Measurements from ENCODE around the gene SF3B2.
"Not testable (repeated sequence)": the region's sequence is repeated elsewhere in the genome, so short reads cannot be mapped to it uniquely, and the experiment has no call there.

The SF3B2 gene, protein sequence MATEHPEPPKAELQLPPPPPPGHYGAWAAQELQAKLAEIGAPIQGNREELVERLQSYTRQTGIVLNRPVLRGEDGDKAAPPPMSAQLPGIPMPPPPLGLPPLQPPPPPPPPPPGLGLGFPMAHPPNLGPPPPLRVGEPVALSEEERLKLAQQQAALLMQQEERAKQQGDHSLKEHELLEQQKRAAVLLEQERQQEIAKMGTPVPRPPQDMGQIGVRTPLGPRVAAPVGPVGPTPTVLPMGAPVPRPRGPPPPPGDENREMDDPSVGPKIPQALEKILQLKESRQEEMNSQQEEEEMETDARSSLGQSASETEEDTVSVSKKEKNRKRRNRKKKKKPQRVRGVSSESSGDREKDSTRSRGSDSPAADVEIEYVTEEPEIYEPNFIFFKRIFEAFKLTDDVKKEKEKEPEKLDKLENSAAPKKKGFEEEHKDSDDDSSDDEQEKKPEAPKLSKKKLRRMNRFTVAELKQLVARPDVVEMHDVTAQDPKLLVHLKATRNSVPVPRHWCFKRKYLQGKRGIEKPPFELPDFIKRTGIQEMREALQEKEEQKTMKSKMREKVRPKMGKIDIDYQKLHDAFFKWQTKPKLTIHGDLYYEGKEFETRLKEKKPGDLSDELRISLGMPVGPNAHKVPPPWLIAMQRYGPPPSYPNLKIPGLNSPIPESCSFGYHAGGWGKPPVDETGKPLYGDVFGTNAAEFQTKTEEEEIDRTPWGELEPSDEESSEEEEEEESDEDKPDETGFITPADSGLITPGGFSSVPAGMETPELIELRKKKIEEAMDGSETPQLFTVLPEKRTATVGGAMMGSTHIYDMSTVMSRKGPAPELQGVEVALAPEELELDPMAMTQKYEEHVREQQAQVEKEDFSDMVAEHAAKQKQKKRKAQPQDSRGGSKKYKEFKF

DNA sequence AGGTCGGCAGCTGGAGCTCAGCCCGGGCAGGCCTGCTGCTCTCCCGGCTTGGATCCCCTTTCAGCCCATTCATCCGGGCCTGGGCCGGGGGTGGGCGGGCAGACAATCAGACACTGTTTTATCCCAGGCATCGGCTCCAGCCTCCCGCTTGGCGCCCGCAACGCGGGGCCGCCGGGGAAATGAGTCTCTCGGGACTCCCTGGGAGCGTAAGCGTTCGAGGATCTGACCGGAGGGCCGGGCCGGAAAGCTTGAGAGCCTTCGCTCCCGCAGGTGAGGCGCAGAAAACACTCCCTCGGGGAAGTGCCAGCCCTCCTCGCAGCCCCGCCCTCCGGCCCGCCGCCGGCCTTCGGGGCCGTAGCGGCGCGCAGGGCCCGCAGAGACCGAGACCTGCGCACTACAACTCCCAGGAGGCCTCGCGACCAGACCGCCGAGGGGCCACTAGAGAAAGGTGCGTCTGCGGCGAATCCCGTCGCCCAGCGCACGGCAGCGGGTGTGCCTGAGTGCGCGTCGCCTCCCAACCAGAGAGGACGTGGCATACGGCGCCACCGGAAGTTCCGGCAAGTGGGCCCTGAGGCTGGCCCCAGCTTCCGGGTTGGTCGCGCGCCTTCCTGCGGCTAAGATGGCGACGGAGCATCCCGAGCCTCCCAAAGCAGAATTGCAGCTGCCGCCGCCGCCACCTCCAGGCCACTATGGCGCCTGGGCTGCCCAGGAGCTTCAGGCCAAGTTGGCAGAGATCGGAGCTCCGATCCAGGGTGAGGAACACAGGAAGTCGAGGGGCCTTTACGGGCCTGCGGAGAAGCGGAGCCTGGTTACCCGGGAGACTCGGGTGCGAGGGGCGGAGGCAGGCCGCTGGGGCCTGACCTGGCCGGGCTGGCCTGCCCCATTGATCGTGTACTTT lies at the start of gene SF3B2:
Gene SF3B2 (plus strand): TSS at position 599 of the 898 bp plus-strand sequence. CDS start 21 bp downstream, at position 620.
- DNase-seq, result peak; percentile 97

DNA sequence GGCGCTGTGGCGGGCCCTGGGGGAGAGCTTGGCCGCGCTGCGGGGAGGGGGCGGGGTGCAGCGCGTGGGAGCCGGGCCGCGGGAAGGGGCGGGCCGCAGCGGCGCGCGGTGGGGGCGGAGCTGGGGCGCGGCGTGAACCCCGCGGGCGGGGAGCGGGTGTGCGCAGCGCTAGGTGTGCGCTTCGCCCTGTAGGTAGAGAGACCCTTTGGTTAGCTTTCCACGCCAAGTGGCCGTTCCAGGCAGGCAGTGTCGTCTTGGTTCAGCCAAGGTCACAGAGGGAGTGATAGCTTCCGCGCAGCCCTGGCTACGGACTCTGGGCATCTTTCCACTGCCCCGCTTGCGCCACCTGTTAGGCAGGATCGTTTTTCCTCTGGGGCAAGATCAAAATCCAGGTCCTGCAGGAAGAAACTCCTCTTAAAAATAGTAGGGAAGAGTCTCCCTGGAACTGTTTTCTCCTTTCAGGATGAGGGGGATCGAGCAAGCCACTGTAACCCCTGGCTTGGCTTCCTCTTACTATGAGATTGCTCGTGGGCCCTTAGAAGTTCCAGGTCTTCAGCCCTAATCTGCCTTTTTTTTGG lies 49.4 kb upstream of the SF3B2 start:
- DNase-seq, result peak; percentile 74

DNA sequence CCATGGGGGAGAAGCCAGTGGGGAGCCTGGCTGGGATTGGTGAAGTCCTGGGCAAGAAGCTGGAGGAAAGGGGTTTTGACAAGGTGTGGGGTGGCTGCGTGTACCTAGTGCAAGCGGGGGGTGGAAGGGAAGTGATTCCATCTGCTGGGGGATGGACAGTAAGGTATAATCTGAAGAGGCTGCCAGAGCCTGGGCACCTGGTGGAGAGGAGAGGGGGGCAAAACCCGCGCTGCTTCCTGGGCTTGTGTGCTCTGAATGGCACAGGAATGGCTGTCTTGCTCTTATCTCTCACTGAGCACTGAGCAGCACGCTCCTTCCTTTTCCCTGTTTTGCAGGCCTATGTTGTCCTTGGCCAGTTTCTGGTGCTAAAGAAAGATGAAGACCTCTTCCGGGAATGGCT lies 48.9 kb upstream of the SF3B2 start:
- no peak for DNase-seq

DNA sequence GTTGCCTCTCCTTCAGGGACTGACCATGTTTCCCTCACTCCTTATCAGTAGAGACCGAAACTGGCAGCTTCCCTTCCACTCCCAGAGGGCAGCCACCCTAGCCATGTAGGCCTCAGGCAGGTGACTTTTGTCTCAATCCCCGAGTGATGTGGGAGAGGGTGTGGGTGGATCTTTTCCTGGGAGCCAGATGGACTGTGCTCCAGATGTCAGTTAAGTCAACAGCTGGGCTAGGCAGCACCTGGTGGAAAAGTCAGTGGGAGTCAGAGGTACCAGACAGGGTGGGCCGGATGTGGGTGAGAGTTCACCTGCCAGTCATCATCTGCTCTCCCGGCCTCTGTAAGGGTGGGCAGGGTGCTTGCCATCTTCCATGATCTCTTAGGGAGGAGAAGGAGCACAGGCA lies 48.0 kb upstream of the SF3B2 start:
- no peak for DNase-seq

DNA sequence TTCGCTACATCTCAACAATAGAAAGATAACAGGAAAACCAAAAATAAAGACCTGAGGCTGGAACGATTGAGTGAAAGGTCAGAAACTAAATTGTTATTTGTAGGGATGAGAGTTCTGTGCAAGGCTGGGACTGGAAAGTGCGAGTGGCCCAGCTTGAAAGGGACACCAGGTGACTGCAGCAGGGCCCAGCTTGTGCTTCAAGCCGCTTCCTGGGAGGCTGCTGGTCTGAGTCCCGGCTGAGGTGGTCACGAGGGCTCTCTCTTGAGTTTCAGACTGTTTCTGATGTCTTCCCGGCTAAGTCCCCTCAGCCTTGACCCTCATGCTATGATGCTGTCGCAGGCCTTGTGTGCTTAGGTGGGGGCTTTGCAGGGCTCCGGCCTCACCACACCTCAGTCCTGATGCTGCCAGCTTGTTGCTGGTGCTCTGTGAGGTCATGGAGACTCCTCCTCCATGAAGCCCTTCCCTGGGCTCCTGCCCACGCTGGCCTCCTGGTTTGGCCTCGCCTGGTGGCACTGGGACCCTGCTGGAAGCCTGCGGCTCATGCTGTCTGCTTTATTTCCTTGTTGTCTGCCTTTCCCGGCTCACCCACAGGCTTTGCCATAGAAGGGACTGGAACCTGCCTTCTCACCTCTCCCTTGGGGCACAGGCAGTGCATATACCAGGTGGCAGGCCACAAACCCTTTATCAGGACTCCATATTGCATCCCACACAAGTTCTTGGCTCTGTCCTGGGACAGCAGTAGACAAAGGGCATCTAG lies 45.9 kb upstream of the SF3B2 start:
- DNase-seq, result no peak

DNA sequence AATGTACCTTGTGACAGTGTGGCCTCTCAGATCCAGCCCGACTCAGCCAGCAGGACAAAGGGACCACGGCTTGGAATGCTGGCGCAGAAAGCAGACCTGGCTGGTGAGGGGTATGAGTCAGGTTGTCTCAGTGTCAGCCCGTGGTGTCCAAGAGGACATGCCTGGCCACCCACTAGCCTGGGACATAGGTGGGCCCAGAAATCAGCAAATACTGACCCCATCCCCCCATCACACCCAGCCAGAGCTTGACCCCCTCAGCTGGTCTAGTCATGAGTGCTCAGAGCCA lies 45.3 kb upstream of the SF3B2 start:
- no peak for DNase-seq

DNA sequence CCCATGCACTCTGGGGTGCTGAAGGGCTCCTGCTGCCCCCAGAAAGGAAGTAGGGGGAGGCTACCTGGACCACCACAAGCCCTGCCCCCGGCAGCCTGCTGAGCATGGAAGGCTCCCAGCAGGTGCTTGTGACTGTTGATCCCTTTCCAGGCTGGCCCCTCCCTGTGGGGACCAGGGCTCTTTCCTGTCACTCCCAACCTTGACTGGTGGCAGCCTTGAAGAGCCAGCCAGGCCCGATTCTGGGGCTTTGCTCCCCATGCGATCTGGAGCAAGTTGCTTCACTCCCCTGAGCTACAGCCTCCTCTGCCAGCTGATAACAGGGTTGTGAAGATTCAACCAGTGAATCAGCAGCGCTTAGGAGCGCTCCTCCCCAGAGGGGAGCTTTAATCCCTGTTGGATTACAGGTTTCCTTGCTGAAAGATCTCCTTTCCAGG lies 44.9 kb upstream of the SF3B2 start:
- no peak for DNase-seq

DNA sequence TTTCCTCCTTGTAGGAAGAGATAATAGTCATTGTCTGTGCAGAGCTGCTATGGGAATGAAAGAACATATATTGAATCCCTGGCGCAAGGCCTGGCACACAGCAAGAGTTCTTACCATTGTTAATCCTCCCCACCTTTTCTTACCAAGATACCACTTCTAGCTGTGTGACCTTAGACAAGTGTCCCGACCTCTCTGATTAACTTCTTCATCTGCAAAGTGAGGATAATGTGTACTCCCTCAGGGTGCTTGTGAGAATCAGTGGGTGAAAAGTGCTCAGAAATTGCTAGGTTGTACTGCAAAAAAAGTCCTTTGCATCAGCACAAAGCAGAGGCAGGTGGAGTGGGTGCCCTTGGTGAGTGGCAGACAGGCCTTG lies 44.1 kb upstream of the SF3B2 start:
- no peak for DNase-seq

DNA sequence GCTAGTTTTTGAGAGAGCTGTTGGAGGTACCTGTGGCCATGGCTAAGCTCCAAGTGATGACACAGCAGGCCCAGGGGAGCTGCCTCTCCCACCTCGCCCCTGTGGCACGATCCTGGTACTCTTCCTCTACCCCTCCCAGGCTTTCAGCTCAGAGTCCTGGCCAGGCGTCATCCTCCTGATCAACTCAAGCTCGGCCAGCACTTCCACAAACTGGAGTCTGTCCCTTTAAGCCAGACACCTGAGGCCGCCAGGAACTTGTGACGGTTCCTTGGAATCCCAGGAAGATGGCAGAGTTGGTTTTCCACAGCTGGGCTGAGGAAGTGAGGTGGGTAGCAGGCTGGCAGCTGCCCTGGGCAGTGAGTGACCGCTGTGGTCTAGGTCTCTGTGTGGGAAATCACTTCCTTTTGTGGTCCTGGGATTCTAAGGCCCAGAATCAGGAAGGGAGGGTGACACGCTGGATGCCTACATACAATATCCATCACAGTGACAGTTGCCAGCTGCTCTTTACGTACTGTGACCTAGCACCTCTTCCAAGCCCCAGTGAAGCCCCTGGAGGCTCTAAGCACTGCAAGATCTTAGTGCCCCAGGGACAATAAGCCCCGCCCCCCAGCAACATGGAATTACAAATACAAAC lies 43.6 kb upstream of the SF3B2 start:
- no peak for DNase-seq

DNA sequence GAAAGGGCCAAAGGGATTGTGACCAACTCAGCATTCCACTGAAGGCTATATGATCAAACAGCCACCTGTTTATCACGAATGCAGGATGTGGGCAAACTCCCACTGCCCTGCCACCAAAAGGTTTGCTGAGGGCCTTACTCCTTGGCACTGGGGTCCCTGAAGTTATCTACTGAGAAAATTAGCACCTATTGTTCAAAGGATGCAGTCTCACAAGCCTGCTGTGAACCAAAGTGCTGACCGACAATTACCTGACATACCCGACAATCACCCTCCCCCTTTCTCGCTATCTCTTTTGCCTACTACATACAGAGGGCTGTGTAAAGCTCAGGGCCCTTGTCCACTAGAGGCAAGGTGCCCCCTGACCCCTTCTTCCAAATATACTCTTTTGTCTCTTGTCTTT lies 42.1 kb upstream of the SF3B2 start:
- DNase-seq, result not testable (repeated sequence)

DNA sequence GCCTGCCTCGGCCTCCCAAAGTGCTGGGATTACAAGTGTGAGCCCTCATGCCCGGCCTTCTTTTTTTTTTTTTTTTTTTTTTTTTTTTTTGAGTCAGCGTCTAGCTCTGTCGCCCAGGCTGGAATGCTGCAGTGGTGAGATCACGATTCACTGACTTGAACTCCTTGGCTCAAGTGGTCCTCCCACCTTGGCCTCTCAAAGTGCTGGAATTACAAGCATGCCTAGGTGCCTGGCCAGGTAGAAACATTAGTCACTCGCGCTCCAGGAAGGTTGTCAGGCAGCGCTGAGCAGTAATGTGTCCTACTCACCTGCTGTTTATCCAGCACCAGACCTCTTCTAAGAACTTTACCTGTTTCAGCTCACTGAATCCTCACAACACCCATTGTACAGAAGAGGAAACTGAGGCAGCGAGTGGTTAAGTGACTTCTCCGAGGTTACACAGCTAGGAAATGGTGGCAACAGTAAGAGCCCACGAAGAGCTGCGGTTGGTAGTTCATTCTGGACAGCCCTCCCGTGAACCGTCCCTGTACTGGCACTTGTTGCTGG lies 40.9 kb upstream of the SF3B2 start:
- no peak for DNase-seq

DNA sequence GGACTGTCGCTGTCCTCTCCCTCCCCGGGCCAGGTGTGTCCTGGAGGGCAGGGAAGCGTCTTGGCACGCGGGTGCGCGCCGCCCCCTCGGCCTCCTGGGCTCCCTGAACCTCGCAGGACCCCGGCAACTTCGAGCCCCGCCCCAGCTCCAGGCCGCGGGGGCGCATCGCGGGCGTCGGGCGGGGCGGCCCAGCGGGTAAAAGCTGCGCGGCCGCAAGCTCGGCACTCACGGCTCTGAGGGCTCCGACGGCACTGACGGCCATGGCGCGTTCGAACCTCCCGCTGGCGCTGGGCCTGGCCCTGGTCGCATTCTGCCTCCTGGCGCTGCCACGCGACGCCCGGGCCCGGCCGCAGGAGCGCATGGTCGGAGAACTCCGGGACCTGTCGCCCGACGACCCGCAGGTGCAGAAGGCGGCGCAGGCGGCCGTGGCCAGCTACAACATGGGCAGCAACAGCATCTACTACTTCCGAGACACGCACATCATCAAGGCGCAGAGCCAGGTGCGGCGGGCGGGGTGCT lies 40.3 kb upstream of the SF3B2 start, which contains the start of gene CST6:
Gene CST6 (plus strand): TSS at position 224 of the 519 bp plus-strand sequence. CDS start 37 bp downstream, at position 261.
- no peak for DNase-seq

DNA sequence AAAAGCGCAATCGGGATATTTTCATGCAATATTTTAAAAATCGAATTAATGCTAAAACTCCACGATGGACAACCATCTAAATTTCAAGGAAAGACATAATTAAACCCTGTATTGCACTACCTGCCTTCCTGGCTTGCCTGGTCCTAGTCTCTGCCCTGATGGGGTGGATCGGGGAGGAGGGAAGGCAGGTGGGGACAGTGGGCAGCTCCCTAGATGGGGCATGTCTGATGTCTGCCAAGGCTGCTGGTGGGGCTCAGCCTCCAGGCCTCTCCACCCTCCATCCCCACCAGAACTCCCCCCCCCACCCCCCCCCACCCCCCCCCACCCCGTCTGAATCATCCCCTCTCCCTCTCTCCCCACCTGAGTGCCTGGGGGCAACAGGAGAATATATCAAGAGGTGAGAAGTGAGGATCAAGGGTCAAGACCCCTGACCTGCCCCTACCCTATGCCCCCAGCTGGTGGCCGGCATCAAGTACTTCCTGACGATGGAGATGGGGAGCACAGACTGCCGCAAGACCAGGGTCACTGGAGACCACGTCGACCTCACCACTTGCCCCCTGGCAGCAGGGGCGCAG lies 39.7 kb upstream of the SF3B2 start:
- no peak for DNase-seq

DNA sequence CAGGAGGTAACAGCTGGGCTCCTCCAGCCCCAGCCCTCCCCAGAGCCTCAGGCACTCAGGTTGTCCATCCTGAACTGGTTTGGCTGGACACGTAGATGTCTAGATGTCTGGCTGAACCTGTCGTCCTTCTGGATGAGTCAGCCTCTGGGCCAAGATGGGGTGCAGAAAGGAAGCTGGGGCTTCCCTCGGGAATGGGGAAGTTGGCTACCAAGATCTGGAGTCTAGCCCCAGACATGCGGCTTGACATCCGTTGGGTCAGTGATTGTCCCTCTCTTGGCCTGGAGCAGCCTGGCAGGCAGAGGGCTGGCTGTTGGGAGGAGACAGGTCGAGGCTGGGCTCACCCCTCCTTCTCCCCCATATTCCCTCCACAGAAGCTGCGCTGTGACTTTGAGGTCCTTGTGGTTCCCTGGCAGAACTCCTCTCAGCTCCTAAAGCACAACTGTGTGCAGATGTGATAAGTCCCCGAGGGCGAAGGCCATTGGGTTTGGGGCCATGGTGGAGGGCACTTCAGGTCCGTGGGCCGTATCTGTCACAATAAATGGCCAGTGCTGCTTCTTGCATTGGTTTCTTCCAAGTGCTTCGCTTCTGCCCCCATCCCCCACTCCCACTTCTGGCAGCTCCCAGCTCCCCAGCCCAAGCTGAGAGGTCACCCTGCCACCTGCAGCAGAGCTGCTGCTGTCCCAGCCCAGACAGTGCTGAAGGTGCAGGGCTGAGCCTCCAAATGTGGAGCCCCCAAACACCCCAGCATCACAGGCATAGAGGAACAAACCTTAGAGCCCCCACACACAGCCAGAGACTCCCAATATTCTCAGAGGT lies 39.0 kb upstream of the SF3B2 start:
- no peak for DNase-seq

DNA sequence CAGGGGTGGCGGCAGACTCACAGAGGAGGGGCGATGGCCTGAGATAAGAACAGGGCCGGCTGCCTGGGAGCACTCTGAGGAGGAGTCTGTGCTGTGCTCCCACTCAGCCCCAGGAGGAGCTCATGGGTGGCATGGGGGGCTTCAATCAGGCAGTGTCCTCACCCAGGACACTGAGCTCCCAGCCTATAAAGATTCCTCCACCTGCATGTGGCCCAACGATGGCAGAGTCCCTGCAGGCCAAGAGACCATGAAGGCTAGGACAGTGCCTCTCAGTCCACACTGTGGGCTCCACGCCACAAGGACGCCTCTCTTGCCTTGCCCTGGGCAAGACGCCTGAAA lies 38.4 kb upstream of the SF3B2 start:
- no peak for DNase-seq

DNA sequence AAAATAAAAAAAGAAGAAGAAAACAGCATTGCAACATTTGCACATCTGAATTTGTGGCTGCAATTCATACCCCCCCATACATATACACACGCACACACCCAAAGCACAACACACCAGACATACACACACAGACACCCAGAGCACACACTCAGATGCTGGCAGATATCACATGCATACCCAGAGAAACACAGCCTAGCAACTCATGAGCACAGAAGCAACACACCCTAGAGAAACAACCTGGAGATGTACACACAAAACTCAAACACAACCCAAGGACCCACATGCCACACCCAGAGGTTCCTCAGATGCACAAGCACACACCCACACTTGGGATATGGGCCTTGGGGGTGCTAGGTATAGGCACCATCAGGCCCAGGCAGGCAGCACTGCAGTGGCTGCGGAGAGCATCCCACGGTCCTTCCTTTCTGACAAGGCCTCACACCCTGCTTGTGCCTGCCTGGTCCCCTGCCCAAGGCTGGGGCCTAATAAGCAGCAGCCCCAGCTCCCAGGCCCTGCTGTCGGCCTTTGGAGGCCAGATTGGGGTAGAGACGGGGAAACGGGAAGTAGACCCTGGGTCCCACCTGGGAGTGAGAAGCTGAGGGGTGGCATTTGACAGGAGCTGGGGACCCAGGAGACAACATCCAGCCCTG lies 37.2 kb upstream of the SF3B2 start:
- no peak for DNase-seq

DNA sequence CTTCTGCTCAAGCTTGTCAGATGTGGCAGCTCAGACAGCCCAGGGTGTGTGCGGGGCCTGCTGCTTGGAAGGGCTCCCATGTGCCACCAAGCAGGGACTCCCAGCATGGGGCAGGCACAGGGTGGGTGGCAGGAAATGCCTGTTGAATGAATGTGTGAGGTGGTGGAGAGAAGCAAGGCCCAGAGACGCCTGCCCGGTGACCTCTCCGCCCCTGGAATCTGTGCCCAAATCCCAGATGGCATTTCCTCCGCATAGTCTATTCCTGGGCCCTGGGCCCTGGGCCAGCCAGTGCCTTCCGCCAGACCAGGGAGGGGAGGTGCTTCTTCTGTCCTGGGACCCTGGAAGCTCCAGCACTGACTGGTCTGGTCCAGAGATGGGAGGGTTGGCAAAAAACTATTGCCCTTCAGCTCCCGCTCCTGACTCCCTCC lies 36.7 kb upstream of the SF3B2 start:
- no peak for DNase-seq

DNA sequence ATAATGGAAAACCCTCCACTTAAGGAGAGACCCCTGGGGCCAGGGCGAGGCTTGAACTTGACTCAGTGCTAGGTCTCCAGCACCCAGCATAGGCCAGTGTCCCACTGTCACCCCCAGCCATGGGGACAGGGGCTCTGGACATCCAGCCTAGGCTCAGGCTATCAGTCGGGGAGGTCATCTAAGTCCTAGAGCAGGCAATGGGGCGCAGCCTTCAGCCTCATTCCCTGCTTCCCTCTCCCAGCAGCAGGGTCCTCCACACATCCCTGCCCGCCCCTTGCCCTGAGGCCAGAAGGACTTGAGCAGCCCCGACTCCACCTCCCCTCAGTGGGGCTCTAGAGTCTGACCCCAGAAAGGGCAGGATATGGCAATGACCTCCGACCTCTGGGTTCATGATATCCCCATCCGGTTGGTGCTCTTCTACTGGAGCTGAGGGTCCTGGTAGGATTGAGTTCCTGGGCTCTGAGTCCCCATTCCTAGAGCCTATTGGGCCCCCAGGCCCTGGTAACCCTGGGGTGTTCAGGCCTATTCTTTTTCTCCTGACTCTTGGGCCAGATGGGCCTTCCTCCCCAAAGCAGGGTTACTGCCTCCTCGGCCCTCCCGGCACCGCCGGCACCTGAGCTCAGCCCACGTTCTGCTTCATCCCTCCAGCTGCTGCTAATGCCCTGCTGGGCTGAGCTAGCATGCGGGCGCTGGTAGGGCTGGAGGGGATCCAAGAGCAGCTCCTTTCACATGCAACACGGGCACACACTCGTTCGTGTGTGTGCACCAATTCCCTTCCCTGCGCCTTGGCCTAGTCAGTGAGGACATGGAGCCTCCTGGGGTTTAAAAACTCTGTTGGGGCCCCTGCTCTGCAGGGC lies 36.0 kb upstream of the SF3B2 start:
- DNase-seq, result no peak

Data from right forelimb (tissue), 1 donor.